Renal pelvis (tissue), 4 donors: ENCODE measurements around the gene EIF4E2. TPM values are rescaled to one million over a fixed set of nuclear protein-coding genes. Genes with fewer than 3 reads are reported as not detected.
"Not testable (repeated sequence)": the region's sequence is repeated elsewhere in the genome, so short reads cannot be mapped to it uniquely, and the experiment has no call there.

Experiments used
- DNase-seq: peaks from one replicate; pipeline ENCODE4 v3.0.0-alpha.2; 2013
- polyA plus RNA-seq, 3 donors: library from polyadenylated mRNA; unstranded; fragments of 120-200 nt; gene quantifications; one replicate each; pipeline ENCODE4 v1.2.1, GENCODE V29; 2013; ENCODE audit not compliant: insufficient read length in 3 of 3

The EIF4E2 gene
- polyA plus RNA-seq, 3 donors: 113 to 124 (median 113) TPM

DNA sequence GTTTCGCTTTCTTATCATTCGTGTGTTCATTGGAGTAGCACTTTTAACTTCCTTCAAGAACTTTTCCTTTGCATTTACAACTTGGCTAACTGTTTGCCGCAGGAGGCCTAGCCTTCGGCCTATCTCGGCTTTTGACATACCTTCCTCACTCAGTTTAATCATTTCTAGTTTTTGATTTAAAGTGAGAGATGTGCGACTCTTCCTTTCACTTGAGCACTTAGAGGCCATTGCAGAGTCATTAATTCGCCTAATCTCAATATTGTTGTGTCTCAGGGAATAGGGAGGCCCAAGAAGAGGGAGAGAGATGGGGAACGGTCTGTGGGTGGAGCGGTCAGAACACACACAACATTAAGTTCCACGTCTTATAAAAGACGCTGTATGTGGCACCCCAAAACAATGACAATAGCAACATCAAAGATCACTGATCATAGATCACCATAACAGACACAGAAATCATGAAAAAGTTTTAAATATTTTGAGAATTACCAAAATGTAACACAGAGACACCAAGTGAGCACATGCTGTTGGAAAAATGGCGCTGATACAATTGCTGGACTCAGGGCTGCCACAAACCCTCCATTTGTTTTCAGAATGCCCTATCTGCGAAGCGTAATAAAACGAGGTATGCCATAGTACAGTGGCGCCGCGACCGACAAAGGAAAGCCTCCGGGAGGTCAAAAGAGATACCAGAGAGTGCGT is 685 bp upstream of the EIF4E2 start:
- DNase-seq: no peak

DNA sequence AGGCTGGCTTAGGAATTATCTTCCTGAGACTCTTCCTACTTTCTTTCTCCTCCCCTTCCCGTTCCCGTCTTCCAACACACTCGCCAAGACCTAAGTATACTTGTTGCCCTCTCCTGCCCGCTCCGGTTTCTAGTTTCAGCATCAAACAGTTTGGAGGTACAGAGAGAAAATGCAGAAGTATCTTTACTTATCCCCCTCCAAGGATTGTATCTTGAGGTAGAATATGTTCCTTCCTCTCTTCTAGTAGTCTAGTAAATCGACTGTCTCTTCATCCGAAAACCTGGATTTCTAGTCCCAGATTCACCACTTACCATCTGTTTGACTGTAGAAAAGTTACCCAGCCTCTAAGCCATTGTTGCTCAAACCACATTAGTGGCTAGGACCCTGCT is 755 bp downstream of the EIF4E2 start:
- no peak for DNase-seq

DNA sequence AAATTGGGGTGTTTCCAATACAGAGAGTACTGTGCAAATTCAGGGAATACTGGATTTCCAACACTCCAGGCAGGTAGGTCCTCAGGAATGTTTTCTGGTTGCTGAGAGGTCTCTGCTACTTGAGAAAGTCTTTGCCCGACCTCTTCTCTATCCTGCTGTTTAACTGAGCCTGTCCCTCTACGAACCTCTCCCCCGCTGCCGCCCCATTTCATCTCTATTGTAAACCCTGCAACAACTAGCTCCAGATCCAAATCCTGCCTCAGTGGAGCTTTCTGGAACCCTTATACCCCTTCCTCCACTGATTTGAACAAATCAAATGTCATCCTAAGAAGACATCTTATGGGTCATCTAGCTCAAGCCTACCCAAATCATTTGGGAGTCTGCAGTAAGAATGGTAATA is 1.3 kb downstream of the EIF4E2 start:
- no peak for DNase-seq

DNA sequence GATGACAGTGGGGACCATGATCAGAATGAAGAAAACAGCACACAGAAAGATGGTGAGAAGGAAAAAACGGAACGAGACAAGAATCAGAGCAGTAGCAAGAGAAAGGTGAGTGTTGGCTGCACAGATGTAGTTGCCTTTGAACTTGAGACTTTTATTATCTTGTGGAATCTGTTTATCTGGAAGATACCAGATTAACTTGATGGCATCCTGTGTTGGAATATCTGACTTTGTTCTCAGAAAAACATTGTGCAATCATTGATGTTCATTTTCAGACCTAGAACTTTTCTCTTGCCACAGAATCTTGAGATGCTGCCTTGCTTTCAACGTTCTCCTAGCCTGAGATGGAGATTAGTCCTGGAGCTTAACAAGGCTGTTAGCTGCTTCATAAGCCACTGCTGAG is 5.9 kb downstream of the EIF4E2 start:
- no peak for DNase-seq

DNA sequence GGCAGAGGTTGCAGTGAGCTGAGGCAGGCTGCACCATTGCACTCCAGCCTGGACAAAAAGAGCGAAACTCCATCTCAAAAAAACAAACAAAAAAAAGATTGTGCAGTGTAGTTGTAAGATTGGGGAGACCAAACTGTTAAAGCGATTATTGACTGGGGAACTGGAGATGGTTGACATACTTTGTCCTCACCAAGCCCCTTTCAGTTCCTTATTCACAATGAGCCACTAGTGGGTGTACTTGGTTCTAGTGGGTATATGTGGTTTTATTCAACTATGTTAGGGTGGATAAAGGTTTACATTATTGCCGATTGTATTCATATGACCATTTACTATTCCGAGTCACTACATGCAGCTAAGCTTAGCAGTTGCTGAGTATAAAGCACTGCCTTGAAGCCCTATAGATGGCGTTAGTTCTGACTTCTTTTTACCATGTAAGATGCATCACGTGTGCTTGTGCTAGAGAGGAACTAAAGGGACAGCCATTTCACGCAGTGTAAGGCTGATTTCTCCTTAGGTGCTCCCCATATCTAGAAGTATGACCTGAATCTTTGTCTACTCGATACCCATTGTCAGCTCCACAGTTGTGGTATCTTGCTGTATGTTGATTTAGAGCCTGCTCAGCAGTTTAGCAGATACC is 12.1 kb downstream of the EIF4E2 start:
- no peak for DNase-seq

DNA sequence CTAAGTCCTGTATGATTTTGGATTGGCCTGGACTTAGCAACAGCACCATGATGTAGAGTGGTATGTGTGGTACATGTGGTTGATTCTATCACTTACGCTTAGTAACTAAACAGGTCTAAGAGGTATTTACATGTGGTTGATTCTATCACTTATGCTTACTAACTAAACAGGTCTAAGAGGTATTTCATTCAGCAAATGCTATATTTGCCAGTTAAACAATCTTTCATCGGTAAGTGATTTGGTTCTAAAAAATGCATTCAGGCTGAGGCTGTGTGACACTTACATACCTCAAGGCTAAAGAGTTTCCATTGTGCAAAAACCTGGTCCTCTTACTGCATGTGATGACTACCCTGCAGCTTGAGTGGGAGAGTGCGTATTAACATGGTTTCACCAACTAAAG is 13.1 kb downstream of the EIF4E2 start:
- no peak for DNase-seq

DNA sequence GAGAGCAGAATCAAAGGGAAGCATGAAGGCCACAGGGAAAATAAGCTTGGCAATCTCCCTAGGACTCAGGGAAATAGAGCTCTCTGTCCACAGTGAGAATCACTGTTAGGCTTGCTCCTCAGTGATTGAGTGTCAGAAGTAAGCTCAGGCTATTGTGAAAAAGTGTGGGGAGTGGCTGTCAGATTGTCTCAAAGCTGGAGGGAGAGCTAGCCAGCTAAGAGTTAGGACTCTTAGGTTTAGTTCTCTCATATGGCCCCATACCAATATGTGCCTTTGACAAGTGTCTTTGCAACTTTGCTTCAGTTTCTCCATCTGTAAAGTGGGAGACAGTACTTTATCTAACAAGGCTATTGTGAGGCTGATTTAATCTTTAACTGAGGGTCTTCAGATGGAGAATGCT is 17.2 kb downstream of the EIF4E2 start:
- DNase-seq: no peak

DNA sequence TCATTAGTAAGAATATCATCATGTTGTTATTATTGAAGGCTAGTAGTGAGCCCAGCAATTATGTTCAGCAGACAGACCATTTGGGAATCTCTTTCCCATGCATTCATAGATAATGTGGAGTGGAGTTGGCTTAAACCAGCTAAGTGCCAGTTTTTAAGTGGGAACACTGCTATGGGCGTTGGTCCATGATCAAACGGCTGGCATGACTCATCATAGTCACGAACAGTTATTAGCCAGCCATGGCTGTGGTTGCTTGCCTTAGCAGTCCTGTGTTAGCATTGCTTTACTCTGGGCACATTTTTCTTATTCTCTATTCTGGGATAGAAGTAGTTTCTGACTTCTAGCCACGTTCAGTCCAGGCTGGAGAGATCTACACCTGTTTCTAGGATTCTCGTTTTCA is 17.7 kb downstream of the EIF4E2 start:
- no peak for DNase-seq

DNA sequence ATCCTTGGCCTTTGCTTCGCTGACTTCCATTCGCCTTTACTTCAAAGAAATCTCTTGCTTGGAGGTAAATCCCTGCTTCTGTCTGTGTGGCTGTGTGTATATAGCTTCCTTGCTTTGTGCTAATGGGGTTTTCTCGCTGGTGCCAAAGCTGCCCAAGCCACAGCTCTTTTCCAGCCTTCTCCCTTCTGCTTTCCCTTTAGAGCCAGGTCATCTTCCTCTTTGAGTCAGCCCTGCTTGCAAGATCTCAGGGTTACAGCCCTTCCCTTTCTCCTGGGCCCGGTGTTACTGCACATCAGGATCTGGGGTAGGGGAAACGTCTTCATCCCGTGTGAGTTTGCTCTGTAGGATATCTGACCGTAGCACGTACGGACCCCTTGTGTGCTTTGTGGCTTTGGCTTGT is 19.1 kb downstream of the EIF4E2 start:
- no peak for DNase-seq

DNA sequence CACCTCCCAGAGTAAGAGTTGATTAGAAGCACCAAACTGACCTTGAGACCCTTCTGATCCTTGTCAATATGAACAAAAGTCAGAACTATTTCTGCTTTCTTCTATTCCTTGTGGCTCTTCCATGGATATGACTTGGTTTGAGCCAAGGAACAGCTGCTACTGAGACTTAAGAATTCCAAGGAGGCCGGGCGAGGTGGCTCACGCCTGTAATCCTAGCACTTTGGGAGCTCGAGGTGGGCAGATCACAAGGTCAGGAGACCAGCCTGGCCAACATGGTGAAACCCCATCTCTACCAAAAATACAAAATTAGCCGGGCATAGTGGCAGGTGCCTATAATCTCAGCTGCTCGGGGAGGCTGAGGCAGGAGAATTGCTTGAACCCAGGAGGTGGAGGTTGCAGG is 20.0 kb downstream of the EIF4E2 start:
- DNase-seq: not testable (repeated sequence)

DNA sequence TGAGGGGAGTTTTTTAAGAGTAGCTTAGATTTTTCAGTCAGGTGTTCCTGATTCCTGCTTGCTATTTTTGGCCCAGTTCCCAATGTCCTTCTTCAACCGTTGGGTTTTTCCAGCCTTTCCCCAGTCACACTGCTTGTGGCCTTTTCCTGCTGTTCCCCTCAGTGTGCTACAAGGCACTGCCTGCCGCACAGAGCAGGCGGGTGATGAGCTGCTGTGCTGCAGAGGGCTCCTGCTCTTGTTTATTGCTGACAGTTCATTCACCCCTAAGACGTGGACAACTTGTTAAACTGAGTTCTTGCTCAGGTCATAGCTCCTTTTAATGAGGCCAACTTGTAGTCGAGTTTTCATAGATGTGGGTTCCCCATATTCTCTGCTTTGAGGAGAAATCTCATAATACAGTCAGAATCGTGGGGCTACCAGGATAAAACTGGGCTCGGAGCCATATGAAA is 20.6 kb downstream of the EIF4E2 start:
- DNase-seq: no peak

DNA sequence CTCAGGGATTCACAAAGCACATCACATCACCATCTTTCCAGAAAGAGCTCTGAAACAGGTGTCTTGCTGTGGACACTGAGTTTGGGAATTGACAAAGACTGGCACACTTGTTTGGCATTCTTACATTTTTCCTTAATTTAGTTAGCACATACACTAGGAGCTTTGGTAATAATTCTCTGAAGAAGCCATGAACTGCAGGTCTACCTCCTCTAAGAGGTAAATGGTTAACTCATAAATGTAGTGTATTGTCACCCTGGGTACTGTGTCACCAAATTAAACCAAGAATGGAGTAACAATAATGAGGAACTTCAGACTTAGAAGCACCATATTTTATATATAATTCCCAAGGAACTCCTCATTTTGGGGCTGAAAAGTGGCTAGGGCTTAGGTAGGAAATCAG is 22.6 kb downstream of the EIF4E2 start:
- DNase-seq: no peak

DNA sequence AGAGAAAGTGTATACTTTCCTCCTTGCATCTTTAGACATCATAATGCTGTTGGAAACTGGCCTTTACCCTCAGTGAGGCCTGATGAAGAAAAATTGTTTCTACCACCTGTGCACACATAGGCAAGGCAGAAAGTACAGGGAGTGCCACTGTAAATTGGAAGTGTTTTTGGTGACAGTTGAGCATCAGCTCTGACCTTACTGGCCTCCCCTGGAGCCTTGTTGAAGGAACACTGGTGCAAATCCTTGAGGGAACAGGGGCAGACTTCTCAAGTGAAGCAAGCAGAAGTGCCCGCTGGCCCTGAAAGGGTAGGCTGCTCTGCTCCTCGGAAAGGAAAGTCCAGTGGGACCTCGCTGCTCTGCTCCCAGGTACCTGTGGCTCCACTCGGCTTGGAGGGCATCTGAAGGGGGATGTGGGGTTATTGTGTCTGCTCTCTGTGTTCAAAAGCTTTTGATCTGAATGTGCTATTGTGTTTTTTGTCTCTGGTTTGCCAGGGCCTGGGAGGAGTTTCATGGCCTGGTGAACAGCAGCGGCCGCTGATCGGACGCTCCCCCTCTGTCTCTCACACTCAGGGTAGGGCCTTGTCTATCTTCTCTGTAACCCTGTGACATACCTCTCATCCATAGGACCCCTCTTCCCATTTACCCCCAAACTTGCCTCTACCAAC is 23.4 kb downstream of the EIF4E2 start:
- DNase-seq: no peak

DNA sequence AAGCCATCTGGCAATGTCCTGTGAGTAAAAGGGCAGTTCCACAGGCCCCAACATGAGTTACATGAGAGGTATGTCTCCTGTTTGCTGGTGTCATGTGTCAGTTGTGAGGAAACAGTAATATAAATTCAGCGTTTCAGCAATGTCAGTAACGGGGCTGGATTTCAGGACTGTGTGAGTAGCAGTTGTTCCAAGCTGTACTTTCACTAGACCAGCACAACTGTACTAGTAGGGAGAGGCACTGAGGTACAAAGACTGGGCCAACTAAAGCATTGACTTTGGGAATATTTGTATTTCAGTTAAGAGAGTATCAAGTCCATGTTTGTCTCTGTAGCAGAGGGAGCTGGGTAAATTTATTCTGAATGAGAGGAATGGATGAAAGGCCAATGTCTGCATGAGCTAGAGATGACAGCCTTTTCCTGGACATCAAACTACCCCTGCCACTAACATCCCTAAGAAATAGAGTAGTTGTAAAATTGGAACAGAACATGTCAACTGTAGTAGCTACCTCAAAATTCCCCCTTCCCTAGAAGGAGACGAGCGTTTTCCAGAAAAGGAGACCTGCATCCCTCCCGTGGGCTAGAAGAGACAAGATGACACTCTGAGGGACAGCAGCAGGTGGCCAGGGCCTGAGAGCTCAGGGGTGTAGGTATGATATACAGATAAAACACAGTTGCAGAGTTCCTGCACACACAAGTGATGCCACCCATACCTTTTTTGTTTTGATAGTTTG is 24.4 kb downstream of the EIF4E2 start:
- DNase-seq: no peak

DNA sequence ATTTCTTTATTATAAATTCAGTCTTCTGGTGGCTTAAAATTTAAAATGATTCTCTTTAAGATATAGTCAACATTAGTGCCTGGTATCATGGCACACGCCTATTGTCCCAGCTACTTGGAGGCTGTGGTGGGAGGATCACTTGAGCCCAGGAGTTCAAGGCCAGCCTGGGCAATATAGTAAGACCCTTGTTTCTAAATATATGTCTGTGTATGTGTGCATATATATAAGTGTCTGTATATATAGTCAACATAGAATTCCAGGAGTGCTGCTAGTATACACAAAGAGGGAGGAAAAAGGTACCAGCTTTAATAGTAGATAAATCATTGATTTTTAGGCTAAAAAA is 24.9 kb downstream of the EIF4E2 start:
- no peak for DNase-seq

DNA sequence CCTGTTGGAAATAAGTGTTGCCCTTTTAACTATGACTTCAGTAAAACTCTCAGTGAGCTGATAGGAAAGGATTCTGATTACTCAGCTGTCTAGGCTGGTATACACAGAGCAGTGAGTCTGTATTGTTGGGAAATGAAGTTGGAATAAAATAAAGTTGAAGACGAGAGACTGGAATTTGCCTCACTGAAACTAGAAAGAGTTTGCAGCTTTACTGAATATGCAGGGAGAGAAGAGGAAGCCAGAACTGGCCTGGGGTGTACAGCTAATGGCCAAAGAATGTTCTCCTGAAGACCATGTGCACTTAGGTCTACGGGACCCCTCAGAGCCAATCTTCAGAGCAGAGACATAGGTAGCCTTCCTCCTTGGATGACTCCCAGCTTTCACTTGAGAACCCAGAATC is 26.5 kb downstream of the EIF4E2 start:
- no peak for DNase-seq

DNA sequence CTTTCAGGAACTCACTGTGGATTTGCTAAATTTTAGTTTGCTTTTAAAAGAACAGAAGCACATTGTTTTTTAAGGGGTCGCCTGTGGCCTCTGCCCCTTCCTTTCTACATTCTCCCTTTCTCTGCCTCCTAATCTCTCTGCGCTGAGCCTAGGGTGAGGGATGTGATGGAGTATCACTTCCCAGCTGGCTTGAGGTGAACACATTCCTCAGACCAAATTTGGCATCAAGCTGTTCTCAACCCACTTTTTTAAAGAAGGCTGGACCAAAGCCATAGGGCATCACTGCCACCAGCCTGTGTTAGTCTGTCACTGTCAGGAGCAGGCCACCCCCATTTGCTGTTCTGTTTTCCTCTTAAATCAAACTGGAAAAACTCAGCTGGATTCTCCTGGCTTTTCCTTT is 27.4 kb downstream of the EIF4E2 start:
- no peak for DNase-seq

DNA sequence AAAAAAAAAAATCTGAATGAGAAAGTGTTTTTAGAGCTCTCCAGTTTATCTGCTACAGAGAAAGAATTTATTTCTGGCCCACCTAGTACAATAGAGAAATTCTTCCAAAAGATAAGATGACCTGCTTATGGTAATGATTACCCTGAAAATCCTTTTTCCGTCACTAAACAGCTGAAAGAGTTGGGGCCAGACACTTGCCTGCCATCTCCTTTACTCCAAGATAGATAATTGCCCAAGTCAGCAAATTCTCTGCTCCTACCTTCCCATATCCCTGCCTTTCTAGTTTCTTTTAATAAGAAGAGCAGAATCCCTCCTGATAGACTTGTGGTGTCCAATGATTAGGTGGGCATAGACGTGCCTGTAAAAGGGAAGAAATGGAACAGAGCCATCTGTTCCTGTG is 28.1 kb downstream of the EIF4E2 start:
- no peak for DNase-seq

DNA sequence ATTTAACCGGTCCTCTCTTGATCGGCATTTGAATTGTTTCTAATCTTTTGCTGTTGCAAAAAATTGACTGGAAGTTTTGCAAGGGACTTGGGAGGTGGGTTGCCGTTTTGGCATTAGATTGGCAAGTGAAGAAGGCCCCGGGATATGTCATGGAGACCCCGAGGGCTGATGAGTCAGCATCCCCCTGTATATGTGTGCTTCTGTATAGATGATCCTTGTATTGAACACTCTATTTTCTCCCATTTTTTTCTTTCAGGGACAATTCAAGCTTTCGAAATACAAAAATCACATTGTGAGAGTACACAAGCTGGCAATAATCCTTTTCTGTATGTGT is 30.1 kb downstream of the EIF4E2 start:
- no peak for DNase-seq

DNA sequence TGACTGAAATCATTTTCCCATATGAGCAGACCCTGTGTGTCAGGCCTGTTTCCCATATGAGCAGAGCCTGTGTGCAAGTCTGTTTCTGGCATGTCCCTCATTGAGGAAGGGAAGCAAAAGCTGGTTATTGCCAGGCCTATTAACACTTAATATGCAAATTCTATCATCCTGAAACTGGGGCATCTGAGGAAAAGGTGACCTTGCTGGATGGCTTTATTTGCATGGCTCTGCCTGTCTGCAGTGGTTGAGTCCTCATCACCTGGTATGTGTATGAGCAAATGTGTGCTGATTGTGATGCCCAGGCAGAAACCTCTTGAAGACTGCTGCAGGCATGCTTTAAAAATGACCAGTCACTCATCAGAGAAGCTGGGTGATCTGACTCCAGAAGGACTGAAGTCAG is 31.2 kb downstream of the EIF4E2 start:
- DNase-seq: no peak

DNA sequence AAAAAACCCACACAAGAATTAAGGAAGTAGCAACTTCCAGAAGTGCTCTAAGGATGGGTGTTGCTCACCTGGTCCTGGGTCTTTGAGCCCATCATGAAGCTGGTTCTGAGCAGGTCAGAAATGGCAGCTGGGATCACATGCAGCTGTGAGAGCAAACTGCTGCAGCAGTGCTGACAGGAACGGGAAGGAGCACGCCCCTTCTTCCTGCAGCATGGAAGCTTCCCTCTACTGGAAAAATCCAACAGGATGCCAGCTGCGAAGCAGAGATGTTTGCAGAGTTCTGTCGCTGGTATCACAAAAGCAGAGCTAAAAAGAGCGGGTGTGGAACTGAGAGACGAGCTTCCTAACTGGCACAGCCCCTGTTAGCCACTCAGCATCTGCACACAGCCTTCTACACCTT is 33.7 kb downstream of the EIF4E2 start:
- no peak for DNase-seq

DNA sequence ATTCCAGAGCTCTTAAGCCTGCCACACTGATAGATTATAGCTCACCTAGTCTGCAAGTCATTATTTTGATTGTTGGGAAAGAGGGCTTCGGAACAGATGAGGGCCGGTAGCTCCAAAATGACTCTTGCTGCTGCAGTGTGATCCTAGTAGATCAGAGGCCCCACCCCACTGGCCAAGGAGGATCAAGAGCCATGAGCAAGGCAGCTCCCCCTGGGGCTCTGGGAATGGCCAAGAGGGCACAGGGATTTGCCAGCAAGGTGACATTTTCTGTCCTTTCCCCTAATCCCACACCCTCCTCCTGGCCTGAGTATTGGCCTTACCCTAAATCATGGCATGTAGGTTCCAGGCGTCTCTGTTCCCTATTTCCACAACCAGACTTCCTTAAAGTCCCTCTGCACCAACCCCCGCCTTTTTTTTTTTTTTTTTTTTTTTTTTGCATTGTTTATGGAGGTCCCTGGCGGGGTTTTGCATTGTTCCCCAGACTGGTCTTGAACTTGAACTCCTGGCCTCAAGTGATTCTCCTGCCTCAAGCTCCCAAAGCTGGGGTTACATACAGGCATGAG is 36.5 kb downstream of the EIF4E2 start:
- no peak for DNase-seq

DNA sequence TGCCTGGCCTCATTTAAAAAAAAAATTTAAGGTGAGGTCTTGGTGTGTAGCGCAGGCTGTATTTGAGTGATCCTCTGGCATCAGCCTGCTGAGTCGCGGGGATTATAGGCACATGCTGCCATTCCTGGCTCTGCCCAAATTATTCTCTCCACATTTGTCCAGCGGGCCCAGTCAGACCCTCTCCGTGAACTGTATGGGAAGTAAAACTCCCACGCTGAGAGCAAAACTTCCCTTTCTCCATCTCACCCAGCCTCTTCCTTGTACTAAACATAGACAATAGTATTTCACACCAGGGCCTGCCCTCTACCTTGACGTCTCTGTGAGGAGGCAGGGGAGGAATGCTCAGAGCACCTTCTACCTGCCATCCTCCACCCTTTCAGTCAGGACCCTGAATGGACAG is 37.0 kb downstream of the EIF4E2 start:
- no peak for DNase-seq
